SK-N-SH treated with all-trans-retinoic acid at 6 μM for 48 hours (cell line): ENCODE data around the gene CDH22.

Experiments used
- ATAC-seq: fragments of 200-7000 bp; cut with Tn5 transposase; 3 replicates; pipeline ENCODE4 v1.9.1; 2020; ENCODE audit warnings: mild to moderate bottlenecking, moderate library complexity
- CREB5 ChIP-seq: fragments of 250-450 bp; sonication (Bioruptor Pico); IDR thresholded peaks from 2 replicates; pipeline ENCODE4 v1.5.1; 2020; ENCODE audit warnings: low read depth, mild to moderate bottlenecking, moderate library complexity
- CSDC2 ChIP-seq: fragments of 250-450 bp; sonication (Bioruptor Pico); IDR thresholded peaks from 2 replicates; pipeline ENCODE4 v1.5.0; 2020; ENCODE audit warnings: mild to moderate bottlenecking, moderate library complexity
- CSRNP3 ChIP-seq: fragments of 250-450 bp; sonication (Bioruptor Pico); IDR thresholded peaks from 2 replicates; pipeline ENCODE4 v1.5.1; 2021; ENCODE audit warnings: mild to moderate bottlenecking, moderate library complexity
- ESRRG ChIP-seq: fragments of 250-450 bp; sonication (Bioruptor Pico); IDR thresholded peaks from 2 replicates; pipeline ENCODE4 v1.6.1; 2021; ENCODE audit warnings: mild to moderate bottlenecking
- GLIS3 ChIP-seq: fragments of 250-450 bp; sonication (Bioruptor Pico); IDR thresholded peaks from 2 replicates; pipeline ENCODE4 v1.5.0; 2020; ENCODE audit warnings: mild to moderate bottlenecking, moderate library complexity
- ISL1 ChIP-seq: fragments of 250-450 bp; sonication (Bioruptor Pico); IDR thresholded peaks from 2 replicates; pipeline ENCODE4 v2.1.2; 2022; ENCODE audit warnings: mild to moderate bottlenecking, moderate library complexity
- OSR1 ChIP-seq: fragments of 250-450 bp; sonication (Bioruptor Pico); IDR thresholded peaks from 2 replicates; pipeline ENCODE4 v1.8.0; 2022; ENCODE audit warnings: moderate library complexity, mild to moderate bottlenecking, inconsistent platforms
- POU6F1 ChIP-seq: fragments of 250-450 bp; sonication (Bioruptor Pico); IDR thresholded peaks from 2 replicates; pipeline ENCODE4 v1.8.0; 2021; ENCODE audit warnings: low read depth, mild to moderate bottlenecking, moderate library complexity, borderline replicate concordance
- PPARA ChIP-seq: fragments of 250-450 bp; sonication (Bioruptor Pico); IDR thresholded peaks from 2 replicates; pipeline ENCODE4 v1.5.0; 2020; ENCODE audit warnings: mild to moderate bottlenecking, borderline replicate concordance
- RARB ChIP-seq: fragments of 250-450 bp; sonication (Bioruptor Pico); IDR thresholded peaks from 2 replicates; pipeline ENCODE4 v1.8.0; 2021; ENCODE audit warnings: mild to moderate bottlenecking, moderate library complexity
- SNAI2 ChIP-seq: fragments of 250-450 bp; sonication (Bioruptor Pico); IDR thresholded peaks from 2 replicates; pipeline ENCODE4 v1.5.0; 2020; ENCODE audit warnings: mild to moderate bottlenecking, moderate library complexity
- TOX ChIP-seq: fragments of 250-450 bp; sonication (Bioruptor Pico); IDR thresholded peaks from 2 replicates; pipeline ENCODE4 v1.8.0; 2021; ENCODE audit warnings: mild to moderate bottlenecking, moderate library complexity, borderline replicate concordance
- TSHZ2 ChIP-seq: fragments of 250-450 bp; sonication (Bioruptor Pico); IDR thresholded peaks from 2 replicates; pipeline ENCODE4 v1.5.0; 2020; ENCODE audit warnings: mild to moderate bottlenecking, moderate library complexity
- ZC3H10 ChIP-seq: fragments of 250-450 bp; sonication (Bioruptor Pico); IDR thresholded peaks from 2 replicates; pipeline ENCODE4 v1.5.1; 2021; ENCODE audit warnings: mild to moderate bottlenecking, moderate library complexity
- ZFP3 ChIP-seq: fragments of 250-450 bp; sonication (Bioruptor Pico); IDR thresholded peaks from 2 replicates; pipeline ENCODE4 v1.5.0; 2020; ENCODE audit warnings: mild to moderate bottlenecking, moderate library complexity
- ZFP30 ChIP-seq: fragments of 450-650 bp; formaldehyde crosslinking; IDR thresholded peaks from 2 replicates; pipeline ENCODE4 v1.5.0; 2022; ENCODE audit warnings: mild to moderate bottlenecking, moderate library complexity
- ZNF565 ChIP-seq: fragments of 450-650 bp; formaldehyde crosslinking; conservative IDR thresholded peaks from 2 replicates; pipeline ENCODE4 v1.5.0; 2020; ENCODE audit warnings: low read depth, mild to moderate bottlenecking, moderate library complexity
- ZNF70 ChIP-seq: fragments of 450-650 bp; formaldehyde crosslinking; IDR thresholded peaks from 2 replicates; pipeline ENCODE4 v1.5.0; 2020; ENCODE audit warnings: mild to moderate bottlenecking, moderate library complexity
- ZNF8 ChIP-seq: fragments of 450-650 bp; formaldehyde crosslinking; IDR thresholded peaks from 2 replicates; pipeline ENCODE4 v1.5.0; 2020; ENCODE audit warnings: mild to moderate bottlenecking, moderate library complexity

The CDH22 gene

GRCh38 chr20:46202766-46203509, 105.4 kb downstream of the CDH22 start:
- TF ChIP-seq SNAI2 (CRISPR knock-in tag) (no peak), GLIS3 (no peak), ZNF565 (CRISPR knock-in tag) (no peak), TOX (no peak), ISL1 (no peak), ZFP3 (CRISPR knock-in tag) (no peak), CSRNP3 (no peak), CSDC2 (CRISPR knock-in tag) (no peak), PPARA (CRISPR knock-in tag) (no peak), RARB (CRISPR knock-in tag) (no peak), ZC3H10 (CRISPR knock-in tag) (no peak), TSHZ2 (CRISPR knock-in tag) (no peak), POU6F1 (CRISPR knock-in tag) (no peak), ZNF70 (CRISPR knock-in tag) (no peak), OSR1 (CRISPR knock-in tag) (no peak), CREB5 (CRISPR knock-in tag) (no peak), ZFP30 (CRISPR knock-in tag) (no peak), ESRRG (CRISPR knock-in tag) (no peak), ZNF8 (CRISPR knock-in tag) (no peak)
- no peak for ATAC-seq

- ATAC-seq: no peak
- TF ChIP-seq POU6F1 (CRISPR knock-in tag): no peak
- no peak for TF ChIP-seq CSRNP3
- no peak for TF ChIP-seq CSDC2 (CRISPR knock-in tag)
- TF ChIP-seq ZNF8 (CRISPR knock-in tag): no peak
- no peak for TF ChIP-seq CREB5 (CRISPR knock-in tag)
- no peak for TF ChIP-seq ESRRG (CRISPR knock-in tag)
Measured at GRCh38 chr20:46200582-46201570, 107.4 kb downstream of the CDH22 start.
